Omental fat pad (tissue), 4 donors: ENCODE measurements around the gene MED28. TPM values are rescaled to one million over a fixed set of nuclear protein-coding genes. Genes with fewer than 3 reads are reported as not detected.

Experiments
- ATAC-seq: fragments of 150-250 bp; one replicate; pipeline ENCODE4 v1.9.1; 2016; ENCODE audit warnings: mild to moderate bottlenecking, moderate library complexity; ENCODE audit not compliant: low FRiP score
- DNase-seq: peaks from one replicate; pipeline ENCODE4 v3.0.0-alpha.2; 2019; ENCODE audit warnings: low spot score
- total RNA-seq, 4 donors: library from RNA; depleted of rRNA; stranded (reverse); fragments of >200 nt; gene quantifications; one replicate each; pipeline ENCODE4 v1.1.0, GENCODE V29; 2016
- TF ChIP-seq, protein P1 (sequence below), 3 donors: fragments of 450-650 bp; IDR thresholded peaks; one replicate each; pipeline ENCODE4 v1.5.1; 2016 to 2017; ENCODE audit warnings: antibody characterized with exemption in 3 of 3, mild to moderate bottlenecking in 3 of 3, moderate library complexity in 2 of 3

Gene MED28
- total RNA-seq, 4 donors from 2014 or later: 10.1 to 17.1 (median 13.9) TPM

DNA sequence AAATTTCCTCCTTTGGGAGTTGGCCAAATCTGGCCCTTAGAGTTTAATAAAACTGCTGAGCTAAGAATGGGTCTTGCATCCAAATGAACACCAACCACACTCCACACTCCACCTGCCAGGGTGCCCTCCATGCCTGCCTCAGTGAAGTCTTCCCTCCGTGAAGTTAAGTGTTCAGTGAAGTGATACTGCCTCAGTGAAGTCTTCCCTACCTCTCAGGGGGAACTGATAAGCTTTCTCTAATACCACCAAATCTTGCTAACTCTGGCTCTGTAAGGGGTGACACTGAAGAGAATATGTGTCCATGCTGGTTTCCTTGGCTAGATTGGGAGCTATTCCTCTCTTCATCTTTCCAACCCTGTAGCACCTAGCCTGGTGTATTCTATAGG is 27.9 kb downstream of the MED28 start:
- ATAC-seq (no peak), DNase-seq (no peak)
- TF ChIP-seq, protein P1, sequence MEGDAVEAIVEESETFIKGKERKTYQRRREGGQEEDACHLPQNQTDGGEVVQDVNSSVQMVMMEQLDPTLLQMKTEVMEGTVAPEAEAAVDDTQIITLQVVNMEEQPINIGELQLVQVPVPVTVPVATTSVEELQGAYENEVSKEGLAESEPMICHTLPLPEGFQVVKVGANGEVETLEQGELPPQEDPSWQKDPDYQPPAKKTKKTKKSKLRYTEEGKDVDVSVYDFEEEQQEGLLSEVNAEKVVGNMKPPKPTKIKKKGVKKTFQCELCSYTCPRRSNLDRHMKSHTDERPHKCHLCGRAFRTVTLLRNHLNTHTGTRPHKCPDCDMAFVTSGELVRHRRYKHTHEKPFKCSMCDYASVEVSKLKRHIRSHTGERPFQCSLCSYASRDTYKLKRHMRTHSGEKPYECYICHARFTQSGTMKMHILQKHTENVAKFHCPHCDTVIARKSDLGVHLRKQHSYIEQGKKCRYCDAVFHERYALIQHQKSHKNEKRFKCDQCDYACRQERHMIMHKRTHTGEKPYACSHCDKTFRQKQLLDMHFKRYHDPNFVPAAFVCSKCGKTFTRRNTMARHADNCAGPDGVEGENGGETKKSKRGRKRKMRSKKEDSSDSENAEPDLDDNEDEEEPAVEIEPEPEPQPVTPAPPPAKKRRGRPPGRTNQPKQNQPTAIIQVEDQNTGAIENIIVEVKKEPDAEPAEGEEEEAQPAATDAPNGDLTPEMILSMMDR (IDR thresholded peaks at IDR 0.05): no peak

DNA sequence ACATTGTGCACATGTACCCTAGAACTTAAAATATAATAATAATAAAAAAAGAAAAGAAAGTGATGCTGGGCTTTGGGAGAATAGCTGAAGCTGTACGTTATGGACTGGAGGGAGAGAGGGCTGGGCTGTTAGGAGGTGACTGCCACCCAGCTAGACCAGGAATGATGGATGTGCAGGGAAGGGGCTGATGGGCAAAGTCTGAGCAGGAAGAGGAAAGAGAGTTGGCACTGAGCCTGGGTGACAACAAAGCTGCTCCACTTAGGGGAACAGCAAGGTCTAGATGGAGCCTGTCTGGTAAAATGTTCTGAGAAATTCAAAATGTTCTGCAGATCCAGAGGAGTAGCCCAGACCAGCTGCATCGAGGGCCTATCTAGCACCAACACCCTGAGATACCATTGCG is 32.3 kb downstream of the MED28 start:
- no peak for ATAC-seq
- DNase-seq: no peak
- TF ChIP-seq, protein P1 (IDR thresholded peaks at IDR 0.05): no peak

DNA sequence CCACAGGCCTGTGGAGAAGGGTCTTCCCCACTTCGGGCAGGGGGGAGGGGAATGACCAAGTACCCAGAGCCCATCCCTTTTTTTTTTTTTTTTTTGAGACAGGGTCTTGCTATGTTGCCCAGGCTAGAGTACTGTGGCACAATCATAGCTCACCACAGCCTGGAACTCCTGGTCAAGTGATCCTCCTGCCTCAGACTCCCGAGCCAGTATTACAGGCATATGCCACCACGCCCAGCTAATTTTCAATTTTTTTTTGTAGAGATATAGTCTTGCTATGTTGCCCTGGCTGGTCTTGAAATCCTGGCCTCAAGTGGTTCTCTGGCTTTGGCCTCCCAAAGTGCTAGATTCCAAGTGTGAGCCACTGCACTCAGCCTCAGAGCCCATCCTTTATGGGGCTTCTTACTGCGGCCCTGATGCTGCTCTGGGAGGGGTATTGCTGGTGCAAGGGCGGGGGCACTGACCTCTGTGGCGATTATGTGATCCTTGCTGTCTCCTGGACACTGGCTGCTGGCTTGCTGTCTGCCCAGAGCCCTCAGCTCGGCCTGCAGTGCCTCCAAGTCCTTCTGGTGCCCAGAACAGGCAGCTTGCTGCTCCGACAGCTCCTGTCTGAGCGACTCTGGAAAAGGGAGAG is 32.9 kb downstream of the MED28 start:
- no peak for ATAC-seq
- TF ChIP-seq, protein P1 (IDR thresholded peaks at IDR 0.05): no peak

DNA sequence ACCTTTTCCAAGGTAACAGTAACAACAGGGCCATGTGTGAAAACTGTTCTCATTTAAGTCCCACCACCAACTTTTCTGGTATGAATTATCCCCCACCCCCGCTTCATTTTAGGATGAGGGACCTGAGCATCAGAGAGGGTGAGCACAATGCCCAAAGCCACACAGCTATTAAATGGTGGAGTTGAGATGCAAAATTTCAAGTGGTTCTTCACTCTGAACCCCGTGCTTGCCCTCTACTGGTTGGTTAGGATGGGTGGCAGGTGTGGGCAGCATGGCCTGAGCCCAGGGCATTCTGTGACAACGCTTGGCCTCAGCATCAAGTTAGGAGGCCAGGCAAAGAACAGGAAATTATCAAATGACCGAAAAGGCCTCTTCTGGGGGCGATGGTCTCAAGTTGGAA is 33.5 kb downstream of the MED28 start:
- ATAC-seq (no peak), DNase-seq (no peak)
- TF ChIP-seq, protein P1 (IDR thresholded peaks at IDR 0.05): no peak

More for the DNA sequence above, 32.9 kb downstream of the MED28 start:
- no peak for DNase-seq

DNA sequence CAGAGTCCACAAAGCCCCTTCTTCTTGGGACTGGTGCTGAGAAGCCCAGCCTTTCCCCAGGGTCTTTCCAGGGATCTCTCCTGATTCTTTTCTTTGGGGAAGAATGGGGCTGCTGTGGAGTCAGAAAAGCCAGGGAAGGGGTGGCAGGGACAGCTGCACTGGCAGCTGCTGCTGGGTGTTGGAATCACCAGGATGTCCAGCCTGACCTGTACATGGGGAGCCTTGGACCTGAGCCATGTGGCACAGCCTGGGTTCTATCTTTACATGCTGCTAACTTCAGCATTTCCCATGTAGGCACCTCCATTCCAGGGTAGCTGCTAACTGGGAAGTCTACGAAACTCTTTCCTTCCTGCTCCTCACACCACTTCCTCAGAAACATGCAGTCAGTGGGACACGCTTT is 36.0 kb downstream of the MED28 start:
- no peak for DNase-seq

DNA sequence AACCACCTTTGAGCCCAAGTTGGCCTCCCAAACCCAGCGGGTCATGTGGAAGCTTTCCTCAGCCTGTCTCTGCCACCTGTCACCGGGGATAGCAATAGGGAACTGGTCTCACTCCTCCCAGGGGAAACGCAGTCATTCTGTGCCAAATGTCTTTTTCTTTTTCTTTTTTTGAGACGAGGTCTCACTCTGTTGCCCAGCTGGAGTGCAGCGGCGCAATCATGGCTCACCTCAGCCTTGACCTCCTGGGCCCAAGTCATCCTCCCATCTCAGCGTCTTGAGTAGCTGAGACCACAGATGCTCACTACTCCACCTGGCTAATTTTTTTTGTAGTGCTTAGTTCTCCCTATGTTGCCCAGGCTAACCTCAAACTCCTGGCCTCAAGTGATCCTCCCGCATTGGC is 40.3 kb downstream of the MED28 start:
- no peak for ATAC-seq
- no peak for DNase-seq
- TF ChIP-seq, protein P1 (IDR thresholded peaks at IDR 0.05): no peak

More for the DNA sequence above, 36.0 kb downstream of the MED28 start:
- no peak for ATAC-seq
- TF ChIP-seq, protein P1 (IDR thresholded peaks at IDR 0.05): no peak

DNA sequence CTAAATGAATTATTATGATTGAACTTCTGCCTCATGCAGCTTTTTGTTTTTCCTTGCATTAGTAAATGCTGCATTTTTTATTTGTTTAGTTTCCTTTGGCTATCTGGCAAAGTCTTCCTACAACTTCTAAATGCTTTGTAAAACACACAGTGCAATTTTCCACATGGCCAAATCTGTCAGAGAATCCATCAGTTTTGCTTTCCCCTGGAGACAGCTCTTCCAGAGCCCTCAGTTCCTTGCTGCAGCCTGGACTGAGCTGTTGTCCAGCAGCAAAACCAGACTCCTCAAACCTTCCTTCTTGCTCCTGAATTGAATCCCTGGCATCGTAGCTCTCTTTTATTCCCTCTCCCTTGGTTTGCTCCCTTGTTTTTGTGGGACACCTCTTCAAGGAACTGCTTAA is 42.6 kb downstream of the MED28 start:
- TF ChIP-seq, protein P1 (IDR thresholded peaks at IDR 0.05): no peak
- ATAC-seq: no peak
- no peak for DNase-seq
